Duodenal mucosa (tissue), 2 donors: Measurements from ENCODE around the gene SELENOW.
A peak's percentile ranks its signal among the peaks of the same experiment; 100 is the strongest.
"Not testable (repeated sequence)": the region's sequence is repeated elsewhere in the genome, so short reads cannot be mapped to it uniquely, and the experiment has no call there.

ENCODE experiments used
- H3K27ac ChIP-seq: one replicate; pipeline ENCODE4 v1.7.0; 2013; ENCODE audit warnings: low read depth, low read length
- H3K27me3 ChIP-seq, 2 donors: one replicate each; pipeline ENCODE4 v1.7.0; 2013; ENCODE audit warnings: low read length in 2 of 2, control low read depth in 1 of 2; ENCODE audit not compliant: insufficient read depth in 2 of 2, control insufficient read depth in 1 of 2
- H3K36me3 ChIP-seq, 2 donors: one replicate each; pipeline ENCODE4 v1.7.0; 2013; ENCODE audit warnings: low read length in 2 of 2, control low read depth in 1 of 2; ENCODE audit not compliant: insufficient read depth in 2 of 2, control insufficient read depth in 1 of 2
- H3K4me1 ChIP-seq, 2 donors: one replicate each; pipeline ENCODE4 v1.7.0; 2013; ENCODE audit warnings: low read length in 2 of 2, control low read depth in 1 of 2; ENCODE audit not compliant: insufficient read depth in 2 of 2, control insufficient read depth in 1 of 2
- H3K4me3 ChIP-seq, 2 donors: one replicate each; pipeline ENCODE4 v1.7.0; 2013; ENCODE audit warnings: low read length in 2 of 2, low read depth in 1 of 2
- H3K9ac ChIP-seq, 2 donors: one replicate each; pipeline ENCODE4 v1.7.0; 2013; ENCODE audit warnings: low read length in 2 of 2, low read depth in 1 of 2
- H3K9me3 ChIP-seq, 2 donors: one replicate each; pipeline ENCODE4 v1.7.0; 2013; ENCODE audit warnings: low read length in 2 of 2, control low read depth in 1 of 2; ENCODE audit not compliant: control insufficient read depth in 1 of 2

SELENOW gene

DNA sequence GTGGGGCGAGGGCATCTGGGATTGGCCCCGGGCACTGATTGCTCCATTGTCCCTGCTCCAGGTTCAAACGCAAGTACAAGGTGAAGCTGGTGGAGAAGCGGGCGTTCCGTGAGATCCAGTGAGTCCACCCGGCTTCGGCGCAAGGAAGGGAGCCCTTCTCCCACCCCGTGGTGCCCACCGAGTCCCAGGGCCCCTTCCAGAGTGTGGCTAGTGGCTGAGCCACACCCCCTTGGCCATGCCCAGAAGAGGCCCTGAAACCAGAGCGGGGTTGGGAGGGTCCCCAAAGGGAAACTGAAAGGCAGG lies 21.9 kb upstream of the SELENOW start:
- H3K27me3 ChIP-seq: no peaks in the 10 kb centered on the region
- peaks cover 16 to 19% of the 10 kb centered on the region in 2 donors for H3K4me1 ChIP-seq
- peak overlapping the region; percentile 88 for H3K27ac ChIP-seq
- H3K9ac ChIP-seq: peak overlapping the region; percentile 55 to 57
- no peaks in the 10 kb centered on the region for H3K9me3 ChIP-seq
- peaks cover 35 to 60% of the 10 kb centered on the region in 2 donors for H3K36me3 ChIP-seq
- no peak overlapping the region for H3K4me3 ChIP-seq

GRCh38 chr19:47756953-47757608 lies 21.4 kb upstream of the SELENOW start:
- Histone ChIP-seq H3K4me1 (peaks cover 16 to 19% of the 10 kb centered on the region in 2 donors), H3K36me3 (peaks cover 33 to 56% of the 10 kb centered on the region in 2 donors), H3K27ac (peak overlapping the region; percentile 88), H3K9me3 (no peaks in the 10 kb centered on the region), H3K27me3 (no peaks in the 10 kb centered on the region), H3K4me3 (peak overlapping the region in 1 of 2 donors; percentile 0), H3K9ac (peak overlapping the region; percentile 55 to 57)

DNA sequence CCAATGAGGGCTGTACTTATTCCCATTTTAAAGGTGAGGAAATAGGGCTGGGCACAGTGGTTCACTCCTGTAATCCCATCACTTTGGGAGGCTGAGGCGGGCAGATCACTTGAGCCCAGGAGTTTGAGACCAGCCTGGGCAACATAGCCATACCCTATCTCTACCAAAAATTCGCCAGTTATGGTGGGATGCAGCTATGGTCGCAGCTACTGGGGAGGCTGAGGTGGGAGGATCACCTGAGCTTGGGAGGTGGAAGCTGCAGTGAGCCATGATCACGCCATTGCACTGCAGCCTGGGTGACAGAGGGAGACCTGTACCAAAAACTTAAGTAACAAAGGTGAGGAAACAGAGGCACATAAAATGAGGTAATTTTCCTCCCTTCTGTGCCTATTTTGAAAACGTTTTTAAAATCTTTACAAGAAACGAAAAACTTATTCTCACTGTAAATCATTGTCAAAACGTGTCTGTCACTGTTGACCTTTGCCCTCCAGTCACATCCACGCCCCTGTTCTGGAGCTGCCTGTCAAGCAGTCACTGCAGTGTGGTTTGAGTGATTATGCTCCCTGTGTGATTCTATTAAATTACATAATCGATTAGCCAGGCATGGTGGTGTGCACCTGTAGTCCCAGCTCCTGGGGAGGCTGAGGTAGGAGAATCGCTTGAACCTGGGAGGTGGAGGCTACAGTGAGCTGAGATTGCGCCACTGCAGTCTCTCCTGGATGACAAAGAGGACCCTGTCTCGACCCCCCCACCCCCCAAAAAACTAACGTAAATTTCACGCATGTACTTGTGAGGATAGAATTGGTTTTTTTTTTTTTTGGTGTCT lies 20.7 kb upstream of the SELENOW start:
- peak overlapping the region; percentile 88 for H3K27ac ChIP-seq
- H3K36me3 ChIP-seq: peaks cover 25 to 49% of the 10 kb centered on the region in 2 donors
- peak overlapping the region; percentile 55 to 60 for H3K9ac ChIP-seq
- H3K4me3 ChIP-seq: peak overlapping the region in 1 of 2 donors; percentile 0
- H3K4me1 ChIP-seq: peaks cover 16 to 19% of the 10 kb centered on the region in 2 donors
- H3K27me3 ChIP-seq: no peaks in the 10 kb centered on the region
- no peaks in the 10 kb centered on the region for H3K9me3 ChIP-seq

DNA sequence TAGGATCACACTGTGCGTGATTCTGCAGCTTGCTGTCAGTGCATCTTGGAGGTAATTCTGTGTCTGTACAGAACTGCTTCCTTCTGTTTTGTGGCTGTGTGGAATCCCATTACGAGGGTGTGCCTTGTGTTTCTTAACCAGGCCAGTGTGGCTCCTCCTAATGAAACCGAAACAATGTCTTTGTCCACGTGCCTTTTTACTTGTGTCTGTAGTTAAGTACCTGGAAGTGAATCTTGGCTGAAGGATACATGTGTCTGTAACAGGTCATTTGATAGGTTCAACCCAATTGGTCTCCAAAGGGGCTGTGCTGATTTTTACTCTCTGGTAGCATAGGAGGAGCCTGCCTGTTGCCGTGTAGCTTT lies 20.1 kb upstream of the SELENOW start:
- Histone ChIP-seq H3K27me3 (no peaks in the 10 kb centered on the region), H3K9me3 (no peaks in the 10 kb centered on the region), H3K4me1 (peaks cover 16 to 19% of the 10 kb centered on the region in 2 donors), H3K27ac (peak overlapping the region; percentile 49), H3K9ac (no peak overlapping the region), H3K36me3 (peaks cover 19 to 43% of the 10 kb centered on the region in 2 donors), H3K4me3 (no peak overlapping the region)

DNA sequence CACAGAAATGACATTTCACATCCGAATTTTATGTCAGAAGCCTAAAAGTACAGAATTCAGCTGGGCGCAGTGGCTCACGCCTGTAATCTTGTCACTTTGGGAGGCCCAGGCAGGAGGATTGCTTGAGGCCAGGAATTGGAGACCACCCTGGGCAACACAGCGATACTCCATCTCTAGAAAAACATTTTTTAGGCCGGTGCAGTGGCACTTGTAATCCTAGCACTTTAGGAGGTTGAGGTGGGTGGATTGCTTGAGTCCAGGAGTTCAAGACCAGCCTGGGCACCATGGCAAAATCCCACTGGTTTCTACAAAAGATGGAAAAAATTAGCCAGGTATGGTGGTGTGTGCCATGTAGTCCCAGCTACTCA lies 17.9 kb upstream of the SELENOW start:
- no peak overlapping the region for H3K4me3 ChIP-seq

DNA sequence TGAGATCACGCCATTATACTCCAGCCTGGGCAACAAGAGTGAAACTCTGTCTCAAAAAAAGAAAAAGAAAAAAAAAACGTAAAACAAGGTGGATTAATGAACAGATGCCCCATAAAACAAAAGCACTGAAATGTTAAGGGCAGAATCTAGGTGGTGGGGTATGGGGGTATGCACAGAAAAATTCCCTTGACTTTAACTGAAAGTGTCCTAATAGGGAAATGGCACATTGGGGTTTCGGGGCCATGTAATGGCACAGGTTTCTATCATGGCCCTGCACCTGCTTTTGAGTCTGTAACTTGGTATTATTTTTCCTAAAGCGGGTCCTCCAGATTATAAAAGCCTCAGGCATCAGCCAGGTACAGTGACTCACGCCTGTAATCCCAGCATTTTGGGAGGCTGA lies 16.9 kb upstream of the SELENOW start:
- no peaks in the 10 kb centered on the region for H3K9me3 ChIP-seq
- H3K4me3 ChIP-seq: no peak overlapping the region
- no peak overlapping the region for H3K9ac ChIP-seq
- H3K36me3 ChIP-seq: peaks cover 6 to 15% of the 10 kb centered on the region in 2 donors
- H3K27ac ChIP-seq: no peak overlapping the region
- peaks cover 16 to 18% of the 10 kb centered on the region in 2 donors for H3K4me1 ChIP-seq
- no peaks in the 10 kb centered on the region for H3K27me3 ChIP-seq

More for the DNA sequence above, 17.9 kb upstream of the SELENOW start:
- Histone ChIP-seq H3K36me3 (peaks cover 13 to 24% of the 10 kb centered on the region in 2 donors), H3K9ac (no peak overlapping the region), H3K27ac (no peak overlapping the region), H3K27me3 (no peaks in the 10 kb centered on the region), H3K4me1 (peaks cover 16 to 19% of the 10 kb centered on the region in 2 donors), H3K9me3 (no peaks in the 10 kb centered on the region)

DNA sequence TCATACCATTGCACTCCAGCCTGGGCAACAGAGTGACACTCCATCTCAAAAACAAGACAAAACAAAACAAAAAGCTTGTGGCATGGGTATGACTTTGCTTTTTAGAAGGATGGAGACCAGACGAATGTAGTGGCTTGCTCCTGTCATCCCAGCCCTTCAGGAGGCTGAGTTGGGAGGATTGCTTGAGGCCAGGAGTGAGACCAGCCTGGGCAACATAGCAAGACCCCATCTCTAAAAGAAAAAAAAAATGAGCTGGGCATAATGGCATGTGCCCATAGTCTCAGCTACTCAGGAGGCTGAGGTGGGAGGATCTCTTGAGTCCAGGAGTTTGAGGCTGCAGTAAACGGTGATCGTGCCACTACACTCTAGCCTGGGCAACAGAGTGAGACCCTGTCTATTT lies 16.4 kb upstream of the SELENOW start:
- peaks cover 2 to 9% of the 10 kb centered on the region in 2 donors for H3K36me3 ChIP-seq
- H3K27ac ChIP-seq: no peak overlapping the region
- no peak overlapping the region for H3K4me3 ChIP-seq

GRCh38 chr19:47762615-47763308 lies 15.7 kb upstream of the SELENOW start:
- Histone ChIP-seq H3K4me3 (no peak overlapping the region), H3K9me3 (no peaks in the 10 kb centered on the region), H3K9ac (no peak overlapping the region), H3K36me3 (peaks cover 2 to 3% of the 10 kb centered on the region in 2 donors), H3K27me3 (no peaks in the 10 kb centered on the region), H3K4me1 (peaks cover 5 to 6% of the 10 kb centered on the region in 2 donors), H3K27ac (no peak overlapping the region)

More for the DNA sequence above, 16.4 kb upstream of the SELENOW start:
- H3K4me1 ChIP-seq: peaks cover 11 to 12% of the 10 kb centered on the region in 2 donors
- H3K27me3 ChIP-seq: no peaks in the 10 kb centered on the region
- no peaks in the 10 kb centered on the region for H3K9me3 ChIP-seq
- no peak overlapping the region for H3K9ac ChIP-seq

DNA sequence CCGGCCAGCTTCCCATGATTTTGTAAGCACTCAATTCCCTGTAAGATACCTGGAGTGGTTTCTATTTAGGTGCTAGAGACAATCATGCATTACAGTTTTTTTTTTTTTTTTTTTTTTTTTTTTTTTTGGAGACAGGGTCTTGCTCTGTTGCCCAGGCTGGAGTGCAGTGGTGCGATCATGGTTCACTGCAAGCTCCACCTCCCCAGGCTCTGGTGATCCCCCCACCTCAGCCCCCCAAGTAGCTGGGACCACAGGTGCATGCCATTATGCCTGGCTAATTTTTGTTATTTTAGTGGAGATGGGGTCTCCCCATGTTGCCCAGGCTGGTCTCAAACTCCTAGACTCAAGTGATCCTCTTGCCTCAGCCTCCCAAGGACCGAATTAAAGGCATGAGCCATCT lies 13.8 kb upstream of the SELENOW start:
- not testable (repeated sequence) for H3K27me3 ChIP-seq, H3K4me3 ChIP-seq, H3K9me3 ChIP-seq, H3K9ac ChIP-seq, H3K36me3 ChIP-seq, H3K4me1 ChIP-seq, H3K27ac ChIP-seq
